Type B pancreatic cell (in vitro differentiated cells): ENCODE data around the gene KAZN. TPM values are rescaled to one million over a fixed set of nuclear protein-coding genes. Genes with fewer than 3 reads are reported as not detected.

Experiments used
- DNase-seq: peaks from one replicate; pipeline ENCODE4 v3.0.0; 2021; ENCODE audit warnings: mixed read lengths; ENCODE audit not compliant: unreplicated experiment; ENCODE audit errors: extremely low spot score
- H3K27ac Mint-ChIP-seq: 2 replicates; pipeline ENCODE4 v1.8.0; 2021; ENCODE audit warnings: mild to moderate bottlenecking, mixed read lengths
- H3K27me3 Mint-ChIP-seq: 2 replicates; pipeline ENCODE4 v1.8.0; 2021; ENCODE audit warnings: mixed read lengths
- H3K36me3 Mint-ChIP-seq: 2 replicates; pipeline ENCODE4 v1.8.0; 2021; ENCODE audit warnings: mixed read lengths
- H3K4me1 Mint-ChIP-seq: one replicate; pipeline ENCODE4 v1.8.0; 2021; ENCODE audit warnings: mixed read lengths; ENCODE audit not compliant: unreplicated experiment
- H3K4me3 Mint-ChIP-seq: 2 replicates; pipeline ENCODE4 v1.8.0; 2021; ENCODE audit warnings: mild to moderate bottlenecking, mixed read lengths
- H3K9me3 Mint-ChIP-seq: 2 replicates; pipeline ENCODE4 v1.8.0; 2021; ENCODE audit warnings: mixed read lengths
- total RNA-seq: library from RNA; stranded (reverse); gene quantifications from 2 replicates; pipeline ENCODE4 v1.2.1, GENCODE V29; 2021; ENCODE audit warnings: low replicate concordance
- TF ChIP-seq, protein P1 (sequence below): fragments of 200-600 bp; sonication (generic); conservative IDR thresholded peaks from 2 replicates; pipeline ENCODE4 v1.5.0; 2021; ENCODE audit warnings: antibody characterized with exemption, mild to moderate bottlenecking

KAZN gene
- total RNA-seq, 1 donor from 2014 or later = 33.7 TPM

DNA sequence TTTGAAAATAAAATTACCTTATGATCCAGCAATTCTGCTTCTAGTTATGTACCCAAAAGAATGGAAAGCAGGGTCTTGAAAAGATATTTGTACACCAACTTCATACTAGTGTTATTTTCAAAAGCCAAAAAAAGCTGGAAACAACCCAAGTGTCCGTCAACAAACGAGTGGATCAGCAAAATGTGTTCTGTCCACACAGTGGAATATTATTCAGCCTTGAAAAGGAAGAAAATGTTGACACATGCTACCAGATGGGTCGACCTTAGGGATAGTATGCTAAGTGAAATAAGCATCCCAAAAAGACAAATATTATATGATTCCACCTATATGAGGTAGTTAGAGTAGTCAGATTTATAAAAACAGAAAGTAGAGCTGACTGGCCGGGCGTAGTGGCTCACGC, 65.3 kb downstream of the KAZN start:
- Mint-ChIP-seq H3K27ac (no peak overlapping the region), H3K27me3 (no peaks in the 10 kb centered on the region), H3K4me3 (no peak overlapping the region)

DNA sequence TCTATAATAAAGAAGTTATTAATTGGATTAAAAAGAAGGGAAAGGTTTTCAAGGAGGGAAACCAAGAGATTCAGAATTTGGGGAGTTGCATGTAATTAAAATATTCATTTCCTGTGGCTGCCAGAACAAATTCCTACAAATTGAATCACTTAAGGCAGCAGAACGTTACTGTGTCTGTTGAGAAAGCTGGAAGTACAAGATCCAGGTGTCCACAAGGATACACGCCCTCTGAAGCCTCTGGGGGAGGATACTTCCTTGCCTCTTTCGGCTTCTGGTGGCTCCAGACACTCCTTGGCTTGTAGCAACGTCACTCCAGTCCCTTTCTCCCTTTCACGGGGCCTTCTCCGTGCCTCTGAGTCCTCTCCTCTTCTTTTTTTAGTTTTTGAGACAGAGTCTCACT, 67.9 kb downstream of the KAZN start:
- DNase-seq = no peak
- H3K27ac Mint-ChIP-seq = no peak overlapping the region
- H3K9me3 Mint-ChIP-seq = no peaks in the 10 kb centered on the region
- H3K27me3 Mint-ChIP-seq = no peaks in the 10 kb centered on the region
- H3K4me3 Mint-ChIP-seq = no peak overlapping the region
- TF ChIP-seq, protein P1, sequence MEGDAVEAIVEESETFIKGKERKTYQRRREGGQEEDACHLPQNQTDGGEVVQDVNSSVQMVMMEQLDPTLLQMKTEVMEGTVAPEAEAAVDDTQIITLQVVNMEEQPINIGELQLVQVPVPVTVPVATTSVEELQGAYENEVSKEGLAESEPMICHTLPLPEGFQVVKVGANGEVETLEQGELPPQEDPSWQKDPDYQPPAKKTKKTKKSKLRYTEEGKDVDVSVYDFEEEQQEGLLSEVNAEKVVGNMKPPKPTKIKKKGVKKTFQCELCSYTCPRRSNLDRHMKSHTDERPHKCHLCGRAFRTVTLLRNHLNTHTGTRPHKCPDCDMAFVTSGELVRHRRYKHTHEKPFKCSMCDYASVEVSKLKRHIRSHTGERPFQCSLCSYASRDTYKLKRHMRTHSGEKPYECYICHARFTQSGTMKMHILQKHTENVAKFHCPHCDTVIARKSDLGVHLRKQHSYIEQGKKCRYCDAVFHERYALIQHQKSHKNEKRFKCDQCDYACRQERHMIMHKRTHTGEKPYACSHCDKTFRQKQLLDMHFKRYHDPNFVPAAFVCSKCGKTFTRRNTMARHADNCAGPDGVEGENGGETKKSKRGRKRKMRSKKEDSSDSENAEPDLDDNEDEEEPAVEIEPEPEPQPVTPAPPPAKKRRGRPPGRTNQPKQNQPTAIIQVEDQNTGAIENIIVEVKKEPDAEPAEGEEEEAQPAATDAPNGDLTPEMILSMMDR = no peak
- peaks cover 4% of the 10 kb centered on the region for H3K36me3 Mint-ChIP-seq
- H3K4me1 Mint-ChIP-seq = peaks cover 22% of the 10 kb centered on the region

More for the DNA sequence above, 65.3 kb downstream of the KAZN start:
- TF ChIP-seq, protein P1 = no peak
- no peaks in the 10 kb centered on the region for H3K9me3 Mint-ChIP-seq
- H3K4me1 Mint-ChIP-seq = peaks cover 30% of the 10 kb centered on the region
- no peak for DNase-seq
- H3K36me3 Mint-ChIP-seq = peaks cover 4% of the 10 kb centered on the region

DNA sequence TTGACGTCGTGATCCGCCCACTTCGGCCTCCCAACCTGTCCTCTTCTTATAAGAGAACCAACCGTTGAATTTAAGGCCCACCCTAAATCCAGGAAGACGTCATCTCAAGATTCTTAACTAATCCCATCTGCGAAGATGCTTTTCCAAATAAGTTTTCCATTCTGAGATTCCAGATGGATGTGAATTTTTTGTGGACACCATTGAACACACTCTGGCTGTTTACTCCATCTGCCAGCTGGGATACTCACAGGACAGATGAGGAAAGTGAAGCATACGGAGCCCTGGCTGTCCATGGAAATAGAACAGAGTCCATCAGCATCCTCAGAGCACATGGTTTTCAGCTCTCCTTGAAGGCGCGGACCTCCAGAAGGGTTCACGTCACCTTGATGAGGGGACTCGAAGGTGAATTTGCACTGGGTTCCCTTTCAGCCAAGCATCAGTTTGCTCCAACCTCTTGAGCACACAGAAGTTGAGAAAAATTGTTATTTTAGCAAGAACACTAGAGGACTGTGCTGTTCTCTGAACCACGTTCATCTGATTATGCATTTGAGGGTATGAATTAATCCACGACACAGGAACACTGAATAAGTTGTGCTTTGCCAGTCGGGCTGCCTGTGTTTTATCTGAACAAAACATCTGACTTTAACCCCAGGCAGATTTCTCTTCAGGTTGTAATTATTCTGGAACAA, 68.6 kb downstream of the KAZN start:
- Mint-ChIP-seq H3K9me3 (no peaks in the 10 kb centered on the region), H3K4me1 (peaks cover 29% of the 10 kb centered on the region), H3K4me3 (no peak overlapping the region), H3K27me3 (no peaks in the 10 kb centered on the region), H3K27ac (no peak overlapping the region), H3K36me3 (peaks cover 4% of the 10 kb centered on the region)
- DNase-seq = no peak
- TF ChIP-seq, protein P1 = no peak

DNA sequence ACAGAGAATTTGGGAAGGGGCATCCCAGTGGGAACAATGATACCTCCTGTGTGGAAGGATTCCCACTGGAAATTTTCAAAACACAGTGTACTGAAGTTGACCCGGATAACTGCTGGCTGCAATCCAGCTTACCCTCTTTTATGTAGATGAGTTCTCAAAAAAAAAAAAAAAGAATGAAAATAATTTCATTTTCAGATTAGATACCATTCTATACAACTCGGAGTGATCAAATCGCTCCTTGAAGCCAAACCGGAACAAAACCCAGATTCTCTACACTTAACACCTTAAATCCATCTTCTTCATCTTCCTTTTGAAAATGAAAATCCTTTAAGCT, 69.1 kb downstream of the KAZN start:
- H3K36me3 Mint-ChIP-seq = peaks cover 4% of the 10 kb centered on the region
- DNase-seq = no peak
- H3K27ac Mint-ChIP-seq = no peak overlapping the region
- no peaks in the 10 kb centered on the region for H3K27me3 Mint-ChIP-seq
- no peak overlapping the region for H3K4me3 Mint-ChIP-seq
- H3K4me1 Mint-ChIP-seq = peaks cover 34% of the 10 kb centered on the region
- TF ChIP-seq, protein P1 = no peak
- no peaks in the 10 kb centered on the region for H3K9me3 Mint-ChIP-seq

DNA sequence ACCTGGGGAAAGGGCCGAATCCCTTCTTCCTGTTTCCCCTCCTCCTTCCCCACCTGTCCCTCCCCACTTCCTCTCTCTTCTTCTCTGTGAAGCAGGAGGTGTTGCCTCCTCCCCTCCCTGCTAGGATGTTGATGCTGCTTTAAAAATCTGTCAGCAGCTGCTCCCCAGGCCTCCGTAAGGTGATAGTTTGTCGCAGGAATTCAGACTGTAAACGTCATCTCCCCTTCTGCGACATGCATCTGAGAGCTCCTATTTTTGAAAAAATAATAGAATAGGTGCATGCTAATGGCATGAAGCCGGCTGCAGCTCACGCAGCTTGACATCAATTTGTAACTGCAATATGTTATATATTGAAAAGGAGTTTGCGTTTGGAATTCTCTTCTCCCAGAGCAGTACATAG, 70.1 kb downstream of the KAZN start:
- peak overlapping the region; percentile 60 for H3K4me3 Mint-ChIP-seq
- TF ChIP-seq, protein P1 = no peak
- H3K36me3 Mint-ChIP-seq = peaks cover 4% of the 10 kb centered on the region
- H3K27me3 Mint-ChIP-seq = no peaks in the 10 kb centered on the region
- H3K4me1 Mint-ChIP-seq = peaks cover 34% of the 10 kb centered on the region
- peaks cover 4% of the 10 kb centered on the region for H3K9me3 Mint-ChIP-seq
- no peak for DNase-seq
- peak overlapping the region; percentile 64 for H3K27ac Mint-ChIP-seq

DNA sequence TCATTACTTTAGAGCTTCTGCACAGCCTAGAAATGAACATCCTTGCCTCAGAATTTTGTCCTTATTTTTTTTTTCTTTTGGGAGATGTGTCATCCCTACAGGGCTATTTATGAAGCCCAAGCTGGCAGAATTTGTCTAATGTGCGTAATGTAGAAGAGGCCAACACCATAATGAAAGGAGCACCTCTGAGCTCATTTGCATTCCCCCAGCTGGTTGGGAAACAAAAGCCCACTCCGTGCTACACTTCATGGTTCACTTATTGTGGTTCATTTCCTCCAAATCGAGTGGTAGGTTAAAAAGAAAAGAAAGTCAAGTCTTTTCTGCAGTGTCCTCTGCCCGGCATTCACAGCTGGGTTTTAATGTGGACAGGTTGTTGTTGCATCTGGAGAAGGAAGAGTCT, 73.5 kb downstream of the KAZN start:
- Mint-ChIP-seq H3K27ac (no peak overlapping the region), H3K27me3 (no peaks in the 10 kb centered on the region), H3K4me3 (no peak overlapping the region), H3K36me3 (peaks cover 5% of the 10 kb centered on the region), H3K4me1 (peaks cover 30% of the 10 kb centered on the region), H3K9me3 (peaks cover 13% of the 10 kb centered on the region)
- DNase-seq = no peak
- TF ChIP-seq, protein P1 = no peak
